H1 (cell line): ENCODE measurements around the gene ZNF598.

Experiments used
- CBX5 ChIP-seq: fragments of 300-800, 300-1000 bp; sonication (generic); IDR thresholded peaks from 2 replicates; pipeline ENCODE4 v1.7.1; 2016; ENCODE audit warnings: antibody characterized with exemption, low read length, low read depth
- CTBP2 ChIP-seq: IDR thresholded peaks from 2 replicates; pipeline ENCODE4 v1.7.0; 2011; ENCODE audit warnings: borderline replicate concordance, mild to moderate bottlenecking, moderate library complexity, mixed read lengths, low read length; ENCODE audit not compliant: insufficient read depth, insufficient read length
- KDM1A ChIP-seq: fragments of 200-600, 300-600 bp; sonication (generic); IDR thresholded peaks from 2 replicates; pipeline ENCODE4 v1.7.1; 2016; ENCODE audit warnings: mild to moderate bottlenecking, low read length, borderline replicate concordance
- POLR2AphosphoS5 ChIP-seq: IDR thresholded peaks from 2 replicates; pipeline ENCODE4 v1.6.1; 2011; ENCODE audit warnings: low read depth, low read length
- SIRT6 ChIP-seq: IDR thresholded peaks from one replicate; pipeline ENCODE4 v1.7.1; 2012; ENCODE audit warnings: low read length, inconsistent platforms
- USF2 ChIP-seq: IDR thresholded peaks from 2 replicates; pipeline ENCODE4 v1.6.1; 2011; ENCODE audit warnings: low read length, improper control_type of control experiment
- TF ChIP-seq, protein P1 (sequence below), 3 experiments: IDR thresholded peaks; 1 replicate in 2 of 3; 2 replicates in 1 of 3; pipeline versions ENCODE4 v1.5.1 to v1.6.1; 2011; ENCODE audit warnings: low read length in 3 of 3, mild to moderate bottlenecking in 3 of 3, inconsistent platforms in 2 of 3, low read depth in 1 of 3, moderate library complexity in 1 of 3; ENCODE audit not compliant: insufficient read depth in 1 of 3; ENCODE audit errors: control extremely low read depth in 1 of 3
- TF ChIP-seq, protein P2 (sequence below): IDR thresholded peaks from 2 replicates; pipeline ENCODE4 v1.6.1; 2012; ENCODE audit warnings: inconsistent platforms

GRCh38 chr16:2001035-2001434, 8.6 kb downstream of the ZNF598 start:
- TF ChIP-seq, protein P1, sequence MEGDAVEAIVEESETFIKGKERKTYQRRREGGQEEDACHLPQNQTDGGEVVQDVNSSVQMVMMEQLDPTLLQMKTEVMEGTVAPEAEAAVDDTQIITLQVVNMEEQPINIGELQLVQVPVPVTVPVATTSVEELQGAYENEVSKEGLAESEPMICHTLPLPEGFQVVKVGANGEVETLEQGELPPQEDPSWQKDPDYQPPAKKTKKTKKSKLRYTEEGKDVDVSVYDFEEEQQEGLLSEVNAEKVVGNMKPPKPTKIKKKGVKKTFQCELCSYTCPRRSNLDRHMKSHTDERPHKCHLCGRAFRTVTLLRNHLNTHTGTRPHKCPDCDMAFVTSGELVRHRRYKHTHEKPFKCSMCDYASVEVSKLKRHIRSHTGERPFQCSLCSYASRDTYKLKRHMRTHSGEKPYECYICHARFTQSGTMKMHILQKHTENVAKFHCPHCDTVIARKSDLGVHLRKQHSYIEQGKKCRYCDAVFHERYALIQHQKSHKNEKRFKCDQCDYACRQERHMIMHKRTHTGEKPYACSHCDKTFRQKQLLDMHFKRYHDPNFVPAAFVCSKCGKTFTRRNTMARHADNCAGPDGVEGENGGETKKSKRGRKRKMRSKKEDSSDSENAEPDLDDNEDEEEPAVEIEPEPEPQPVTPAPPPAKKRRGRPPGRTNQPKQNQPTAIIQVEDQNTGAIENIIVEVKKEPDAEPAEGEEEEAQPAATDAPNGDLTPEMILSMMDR (IDR thresholded peaks at IDR 0.05; ENCODE audit: control extremely low read depth in 1 of 3, insufficient read depth in 1 of 3, low read depth in 1 of 3, low read length in 3 of 3) = no peak
- TF ChIP-seq USF2 (no peak), KDM1A (no peak), POLR2AphosphoS5 (no peak), CBX5 (no peak), CTBP2 (no peak), SIRT6 (no peak)
- TF ChIP-seq, protein P2, sequence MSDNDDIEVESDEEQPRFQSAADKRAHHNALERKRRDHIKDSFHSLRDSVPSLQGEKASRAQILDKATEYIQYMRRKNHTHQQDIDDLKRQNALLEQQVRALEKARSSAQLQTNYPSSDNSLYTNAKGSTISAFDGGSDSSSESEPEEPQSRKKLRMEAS = no peak
